Kidney tubule cell (primary cell): Measurements from ENCODE around the gene TCERG1L.
"Not testable (repeated sequence)": the region's sequence is repeated elsewhere in the genome, so short reads cannot be mapped to it uniquely, and the experiment has no call there.

Experiments
- DNase-seq: peaks from one replicate; pipeline ENCODE4 v3.0.0-alpha.2; 2018; ENCODE audit warnings: low spot score

TCERG1L gene

GRCh38 chr10:131184503-131184902, 127.0 kb downstream of the TCERG1L start:
- DNase-seq: no peak

GRCh38 chr10:131183546-131184045, 127.9 kb downstream of the TCERG1L start:
- DNase-seq: no peak

GRCh38 chr10:131181456-131181855, 130.1 kb downstream of the TCERG1L start:
- DNase-seq: no peak

GRCh38 chr10:131180740-131181415, 130.6 kb downstream of the TCERG1L start:
- no peak for DNase-seq

- no peak for DNase-seq
Observed at GRCh38 chr10:131180086-131180485, 131.4 kb downstream of the TCERG1L start.

- no peak for DNase-seq
Observed at GRCh38 chr10:131179361-131179760, 132.2 kb downstream of the TCERG1L start.

GRCh38 chr10:131178521-131179331, 132.8 kb downstream of the TCERG1L start:
- no peak for DNase-seq

- no peak for DNase-seq
Observed at GRCh38 chr10:131177431-131178327, 133.8 kb downstream of the TCERG1L start.

GRCh38 chr10:131176907-131177306, 134.6 kb downstream of the TCERG1L start:
- no peak for DNase-seq

- not testable (repeated sequence) for DNase-seq
Observed at GRCh38 chr10:131176324-131176723, 135.2 kb downstream of the TCERG1L start.

- no peak for DNase-seq
Observed at GRCh38 chr10:131175891-131176290, 135.6 kb downstream of the TCERG1L start.

GRCh38 chr10:131174651-131175540, 136.6 kb downstream of the TCERG1L start:
- DNase-seq: no peak

GRCh38 chr10:131174211-131174565, 137.3 kb downstream of the TCERG1L start:
- DNase-seq: no peak

GRCh38 chr10:131173484-131174210, 137.9 kb downstream of the TCERG1L start:
- no peak for DNase-seq

- no peak for DNase-seq
Observed at GRCh38 chr10:131172433-131172832, 139.1 kb downstream of the TCERG1L start.

GRCh38 chr10:131169146-131169545, 142.4 kb downstream of the TCERG1L start:
- no peak for DNase-seq

- DNase-seq: no peak
Observed at GRCh38 chr10:131168238-131168875, 143.2 kb downstream of the TCERG1L start.

- DNase-seq: no peak
Observed at GRCh38 chr10:131167036-131167860, 144.3 kb downstream of the TCERG1L start.

- DNase-seq: no peak
Observed at GRCh38 chr10:131166486-131166885, 145.0 kb downstream of the TCERG1L start.
